Measurements from ENCODE around the gene RGS1. TPM values are rescaled to one million over a fixed set of nuclear protein-coding genes. Genes with fewer than 3 reads are reported as not detected.

Gene RGS1
- total and polyA plus RNA-seq, 2 of the 4 experiments (the other 2 are of a cell fraction), result not detected

- no peak for TF ChIP-seq ELK1 (IDR thresholded peaks at IDR 0.05; ENCODE audit: borderline replicate concordance, low read depth, low read length)
These were observed 39.5 kb downstream of the RGS1 start (continued) for GRCh38 chr1:192615055-192615454.

GRCh38 chr1:192620071-192620635, 44.6 kb downstream of the RGS1 start:
- dilution Hi-C loops (cut with HindIII; ENCODE audit: low sequenced_read_pairs, unreplicated experiment) (no loop called here), in situ Hi-C loops (cut with MboI; ENCODE audit: low sequenced_read_pairs) (no loop called here), intact Hi-C loops (cut with micrococcal nuclease) (no loop called here)
- no peak overlapping the region for H2AK9ac ChIP-seq (replicated peaks; ENCODE audit: low read depth, low read length, poor library complexity)
- H3K56ac ChIP-seq (ENCODE audit: extremely low read depth, insufficient read depth, low read length), result no peak overlapping the region
- no peaks in the 10 kb centered on the region for H3K9me3 ChIP-seq (ENCODE audit: control insufficient read depth, insufficient read depth, low read length)
- no peak overlapping the region for H4K5ac ChIP-seq (ENCODE audit: low read depth, low read length)
- no peak overlapping the region for H3K9ac ChIP-seq (ENCODE audit: low read depth, low read length)
- H3K4ac ChIP-seq (ENCODE audit: low read depth, low read length), result no peak overlapping the region
- H3K4me3 ChIP-seq (ENCODE audit: insufficient read depth, low read depth, low read length), result no peak overlapping the region
- H3K9me1 ChIP-seq (ENCODE audit: insufficient read depth, low read length), result 0 out of 2 replicates have a peak, but pooled peaks cover 2% of the 10 kb centered on the region
- H3K27ac ChIP-seq (ENCODE audit: insufficient read depth, low read length), result no peak overlapping the region
- H2BK15ac ChIP-seq (ENCODE audit: low read depth, low read length), result no peak overlapping the region
- no peaks in the 10 kb centered on the region for H3K4me1 ChIP-seq (ENCODE audit: control insufficient read depth, insufficient read depth, low read length)
- no peak overlapping the region for H2BK20ac ChIP-seq (ENCODE audit: low read depth, low read length)
- H3K27me3 ChIP-seq (ENCODE audit: control insufficient read depth, insufficient read depth, low read length), result no peaks in the 10 kb centered on the region
- H4K20me1 ChIP-seq (ENCODE audit: insufficient read depth, low read length), result no peaks in the 10 kb centered on the region
- ATAC-seq (ENCODE audit: low read depth), result no peak
- ChIA-PET POLR2A (ENCODE audit: unreplicated experiment) (no interaction called here), CTCF (no interaction called here)
- H2AK5ac ChIP-seq (ENCODE audit: low read depth, low read length), result no peak overlapping the region
- H4K8ac ChIP-seq (ENCODE audit: low read depth in 2 of 2, low read length in 2 of 2), result no peak overlapping the region
- H2AFZ ChIP-seq (replicated peaks; ENCODE audit: low read length, poor library complexity), result no peak overlapping the region
- H3K4me2 ChIP-seq (ENCODE audit: low read depth, low read length), result no peak overlapping the region
- no peak overlapping the region for H4K91ac ChIP-seq (ENCODE audit: insufficient read depth, low read depth, low read length)
- no peak overlapping the region for H2BK120ac ChIP-seq (ENCODE audit: low read depth, low read length)
- no peak overlapping the region for H3K14ac ChIP-seq (replicated peaks; ENCODE audit: low read depth, low read length)
- DNase-seq, result no peak
- no peak overlapping the region for H3K23ac ChIP-seq (ENCODE audit: low read depth, low read length)
- no peaks in the 10 kb centered on the region for H3K79me1 ChIP-seq (ENCODE audit: low read depth in 1 of 2, low read length in 2 of 2)
- no peak overlapping the region for H2BK5ac ChIP-seq (ENCODE audit: low read depth, low read length, poor library complexity, severe bottlenecking)
- H3K18ac ChIP-seq (ENCODE audit: low read depth, low read length), result no peak overlapping the region
- BruUV-seq (replicated peaks), result no TSS peak
- no peaks in the 10 kb centered on the region for H3K36me3 ChIP-seq (ENCODE audit: control insufficient read depth, insufficient read depth, low read length)
- TF ChIP-seq BHLHE40 (IDR thresholded peaks at IDR 0.05; ENCODE audit: low read depth, low read length), result no peak
- TF ChIP-seq FOS (IDR thresholded peaks at IDR 0.05; ENCODE audit: low read depth, low read length), result no peak
- TF ChIP-seq CEBPB (IDR thresholded peaks at IDR 0.05; ENCODE audit: low read depth, low read length), result no peak
- TF ChIP-seq NFE2L2 (IDR thresholded peaks at IDR 0.05; ENCODE audit: low read depth, low read length), result no peak
- no peak for TF ChIP-seq SMC3 (IDR thresholded peaks at IDR 0.05; ENCODE audit: low read depth, low read length)
- no peak for TF ChIP-seq RAD21 (IDR thresholded peaks at IDR 0.05; ENCODE audit: low read length)
- TF ChIP-seq MXI1 (IDR thresholded peaks at IDR 0.05; ENCODE audit: borderline replicate concordance, low read depth, low read length), result no peak
- no peak for TF ChIP-seq USF2 (IDR thresholded peaks at IDR 0.05; ENCODE audit: low read depth, low read length)
- TF ChIP-seq ELK1 (IDR thresholded peaks at IDR 0.05; ENCODE audit: borderline replicate concordance, low read depth, low read length), result no peak
- no peak for TF ChIP-seq CTCF (conservative IDR thresholded peaks at IDR 0.05; ENCODE audit: low read depth, low read length)
- TF ChIP-seq MAZ (IDR thresholded peaks at IDR 0.05; ENCODE audit: borderline replicate concordance, low read depth, low read length), result no peak
- TF ChIP-seq RFX5 (IDR thresholded peaks at IDR 0.05; ENCODE audit: low read depth, low read length), result no peak
